HEK293T (cell line): ENCODE results near the gene USP9X.

Experiments used
- FOXK2 ChIP-seq: fragments of 450-650 bp; IDR thresholded peaks from 2 replicates; pipeline ENCODE4 v1.6.1; 2016; ENCODE audit warnings: mild to moderate bottlenecking
- FOXM1 ChIP-seq: fragments of 450-650 bp; IDR thresholded peaks from 2 replicates; pipeline ENCODE4 v1.6.1; 2017; ENCODE audit warnings: mild to moderate bottlenecking, borderline replicate concordance
- NFRKB ChIP-seq: fragments of 450-650 bp; IDR thresholded peaks from 2 replicates; pipeline ENCODE4 v1.6.1; 2016; ENCODE audit warnings: mild to moderate bottlenecking, moderate library complexity
- SP1 ChIP-seq: fragments of 450-650 bp; IDR thresholded peaks from 2 replicates; pipeline ENCODE4 v1.6.1; 2017
- TARDBP ChIP-seq: fragments of 450-650 bp; IDR thresholded peaks from 2 replicates; pipeline ENCODE4 v1.6.1; 2016

DNA sequence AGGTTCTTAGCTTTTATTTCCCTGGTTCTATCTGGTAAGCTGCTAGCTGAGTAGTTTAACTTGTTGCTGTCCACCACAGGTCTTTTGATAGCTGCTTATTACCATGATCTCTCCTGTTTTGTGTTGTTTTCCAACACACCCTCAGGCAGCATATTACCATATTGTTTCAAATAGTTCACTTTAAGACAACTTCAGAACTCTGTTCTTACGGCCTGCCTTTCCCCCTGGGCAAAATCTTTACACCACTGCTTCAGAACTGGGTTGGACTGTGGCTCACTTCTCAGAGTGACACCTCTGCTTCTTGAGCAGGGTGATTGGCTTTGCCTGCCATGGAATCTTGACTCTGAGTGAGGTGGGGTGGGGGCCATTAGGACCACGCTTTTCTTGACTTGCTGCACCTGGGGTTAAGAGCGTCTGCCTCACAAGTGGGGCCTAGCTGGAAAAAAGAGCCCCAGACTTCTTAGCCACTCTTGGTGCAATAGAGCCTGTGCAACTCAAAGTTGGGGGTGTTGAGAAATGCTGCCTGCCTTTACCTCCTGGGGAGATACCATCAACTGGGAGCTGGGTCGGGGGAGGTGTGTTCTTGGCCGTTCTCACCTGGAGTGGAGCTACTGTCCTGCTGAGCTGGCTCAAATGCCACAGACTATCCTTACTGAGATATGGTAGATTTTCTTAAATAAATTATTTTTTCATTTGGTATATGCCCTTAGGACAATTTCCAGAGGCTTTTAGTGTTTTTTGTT lies 23.4 kb downstream of the USP9X start:
- TF ChIP-seq TARDBP (no peak), SP1 (no peak), FOXM1 (no peak), NFRKB (no peak), FOXK2 (no peak)
